ENCODE results near the gene CELA1.

CELA1 gene

DNA sequence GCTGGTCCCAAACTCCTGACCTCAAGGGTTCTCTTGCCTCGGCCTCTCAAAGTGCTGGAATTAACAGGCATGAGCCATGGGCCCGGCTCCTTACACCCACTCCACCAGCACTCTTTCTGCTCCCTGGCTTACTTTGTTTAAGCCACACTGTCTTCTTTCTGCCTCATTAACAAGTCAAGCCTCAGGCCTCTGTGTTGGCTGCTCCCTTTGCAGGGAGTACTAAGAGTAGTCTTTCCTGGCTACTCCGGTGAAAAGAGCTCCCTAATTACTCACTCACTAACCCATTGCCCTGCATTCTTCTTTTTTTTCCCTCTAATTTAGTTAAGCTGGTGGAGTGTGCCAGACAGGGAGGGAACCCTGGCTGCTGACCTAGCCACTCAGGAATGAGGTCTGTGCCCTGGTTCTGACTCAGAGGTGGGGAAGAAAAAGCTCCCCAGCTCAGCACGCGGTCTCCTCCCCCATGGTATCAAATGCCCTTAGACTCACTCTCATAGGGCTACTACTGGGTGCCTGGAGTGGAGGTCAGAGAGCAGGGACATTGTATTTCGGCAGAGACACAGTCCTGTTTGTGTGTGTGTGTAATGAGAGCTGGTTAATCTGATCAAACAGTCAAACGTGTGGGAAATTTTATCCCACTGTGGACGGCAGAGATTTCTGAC lies 24.9 kb upstream of the CELA1 start:
- H3K4me3 Mint-ChIP-seq: peak overlapping the region; percentile 67
- H3K27me3 Mint-ChIP-seq (ENCODE audit: low read depth, poor library complexity): no peaks in the 10 kb centered on the region

DNA sequence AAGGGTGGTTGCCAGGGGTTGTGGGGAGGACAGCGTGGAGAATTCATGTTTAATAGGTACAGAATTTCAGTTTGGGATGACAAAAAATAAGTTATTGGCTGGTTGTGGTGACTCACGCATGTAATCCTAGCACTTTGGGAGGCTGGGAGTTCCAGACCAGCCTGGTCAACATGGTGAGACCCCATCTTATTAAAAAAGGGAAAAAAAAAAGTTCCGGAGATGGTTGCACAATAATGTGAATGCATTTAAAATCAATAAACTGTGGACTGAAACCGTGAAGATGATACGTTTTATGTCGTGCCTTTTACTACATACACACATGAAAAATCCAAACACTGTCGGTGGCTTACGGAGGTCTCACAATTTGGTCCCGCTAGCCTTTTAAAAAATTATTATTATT lies 24.2 kb upstream of the CELA1 start:
- H3K9me3 Mint-ChIP-seq: no peaks in the 10 kb centered on the region
- H3K27me3 Mint-ChIP-seq (ENCODE audit: low read depth, poor library complexity): no peaks in the 10 kb centered on the region
- H3K4me3 Mint-ChIP-seq: no peak overlapping the region
- H3K36me3 Mint-ChIP-seq (ENCODE audit: low read depth): no peaks in the 10 kb centered on the region
- peak overlapping the region; percentile 87 for H3K27ac Mint-ChIP-seq
- H3K4me1 Mint-ChIP-seq: peaks cover 67% of the 10 kb centered on the region
- TF ChIP-seq, protein P1, sequence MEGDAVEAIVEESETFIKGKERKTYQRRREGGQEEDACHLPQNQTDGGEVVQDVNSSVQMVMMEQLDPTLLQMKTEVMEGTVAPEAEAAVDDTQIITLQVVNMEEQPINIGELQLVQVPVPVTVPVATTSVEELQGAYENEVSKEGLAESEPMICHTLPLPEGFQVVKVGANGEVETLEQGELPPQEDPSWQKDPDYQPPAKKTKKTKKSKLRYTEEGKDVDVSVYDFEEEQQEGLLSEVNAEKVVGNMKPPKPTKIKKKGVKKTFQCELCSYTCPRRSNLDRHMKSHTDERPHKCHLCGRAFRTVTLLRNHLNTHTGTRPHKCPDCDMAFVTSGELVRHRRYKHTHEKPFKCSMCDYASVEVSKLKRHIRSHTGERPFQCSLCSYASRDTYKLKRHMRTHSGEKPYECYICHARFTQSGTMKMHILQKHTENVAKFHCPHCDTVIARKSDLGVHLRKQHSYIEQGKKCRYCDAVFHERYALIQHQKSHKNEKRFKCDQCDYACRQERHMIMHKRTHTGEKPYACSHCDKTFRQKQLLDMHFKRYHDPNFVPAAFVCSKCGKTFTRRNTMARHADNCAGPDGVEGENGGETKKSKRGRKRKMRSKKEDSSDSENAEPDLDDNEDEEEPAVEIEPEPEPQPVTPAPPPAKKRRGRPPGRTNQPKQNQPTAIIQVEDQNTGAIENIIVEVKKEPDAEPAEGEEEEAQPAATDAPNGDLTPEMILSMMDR (IDR thresholded peaks at IDR 0.05): no peak
- no peak for DNase-seq

More for the DNA sequence above, 24.9 kb upstream of the CELA1 start:
- H3K4me1 Mint-ChIP-seq: peaks cover 67% of the 10 kb centered on the region
- DNase-seq: peak; percentile 53
- no peaks in the 10 kb centered on the region for H3K9me3 Mint-ChIP-seq
- TF ChIP-seq, protein P1 (IDR thresholded peaks at IDR 0.05): no peak
- peak overlapping the region; percentile 99 for H3K27ac Mint-ChIP-seq
- no peaks in the 10 kb centered on the region for H3K36me3 Mint-ChIP-seq (ENCODE audit: low read depth)

DNA sequence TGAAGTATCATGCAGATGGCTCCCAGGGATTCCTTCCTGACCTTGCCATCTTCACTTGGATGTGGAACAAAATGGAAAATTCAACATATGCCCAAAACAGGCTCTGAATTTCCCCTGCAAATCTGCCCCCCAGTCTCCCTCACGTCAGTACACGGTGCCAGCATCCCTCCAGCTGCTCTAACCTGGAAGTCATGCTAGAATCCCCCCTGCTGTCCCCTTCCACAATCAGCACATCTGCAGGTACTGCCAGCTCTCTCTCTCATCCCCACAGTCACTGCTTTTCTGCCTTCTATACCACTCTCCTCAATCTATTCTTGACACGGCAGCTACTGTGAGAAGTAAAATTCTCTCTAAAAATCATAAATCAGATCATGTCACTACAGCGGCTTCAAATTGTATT lies 23.1 kb upstream of the CELA1 start:
- H3K4me1 Mint-ChIP-seq: peaks cover 59% of the 10 kb centered on the region
- no peak overlapping the region for H3K4me3 Mint-ChIP-seq
- peaks cover 3% of the 10 kb centered on the region for H3K27me3 Mint-ChIP-seq (ENCODE audit: low read depth, poor library complexity)
- TF ChIP-seq, protein P1 (IDR thresholded peaks at IDR 0.05): no peak
- H3K9me3 Mint-ChIP-seq: no peaks in the 10 kb centered on the region
- peak overlapping the region; percentile 70 for H3K27ac Mint-ChIP-seq
- no peak for DNase-seq
- no peaks in the 10 kb centered on the region for H3K36me3 Mint-ChIP-seq (ENCODE audit: low read depth)

DNA sequence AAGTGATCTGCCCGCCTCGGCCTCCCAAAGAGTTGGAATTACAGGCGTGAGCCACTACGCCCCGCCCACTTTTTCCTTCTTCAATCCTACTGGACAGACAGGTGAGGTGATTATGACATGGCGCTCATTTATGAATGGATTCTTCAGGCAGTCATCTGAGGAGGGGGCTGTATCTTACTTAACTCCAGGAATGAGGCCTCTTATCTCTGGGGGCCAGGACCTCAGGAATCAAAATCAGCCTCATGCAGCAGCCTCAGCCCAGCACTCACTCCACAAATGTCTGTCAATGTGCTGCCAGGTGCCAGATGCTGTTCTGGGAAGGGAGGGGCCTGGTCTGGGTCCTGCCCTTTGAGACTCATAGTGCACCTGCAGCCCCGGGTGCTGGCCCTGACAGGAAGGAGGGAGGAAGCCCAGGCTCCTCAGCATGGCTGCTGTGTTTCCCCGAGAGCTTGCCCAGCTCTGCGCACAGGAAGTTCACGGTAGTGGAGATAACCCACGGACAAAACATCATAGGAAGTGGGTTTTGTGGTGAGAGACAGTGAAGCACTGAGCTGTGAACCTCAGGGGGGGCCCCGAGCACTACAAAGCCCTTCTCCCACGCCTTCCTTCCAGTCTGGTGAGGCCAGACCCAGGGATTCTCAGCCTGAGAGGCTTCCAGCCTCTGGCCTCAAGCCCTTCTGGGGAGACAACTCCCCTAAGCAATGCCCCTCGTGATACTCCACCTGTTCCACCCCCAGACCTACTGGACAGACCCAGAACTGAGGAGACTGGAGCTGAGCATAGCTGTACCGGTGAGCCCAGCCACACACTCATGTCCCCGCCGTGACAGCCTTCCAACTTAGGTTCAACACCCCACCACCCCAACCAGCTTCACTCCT lies 22.4 kb upstream of the CELA1 start:
- DNase-seq: no peak
- no peaks in the 10 kb centered on the region for H3K36me3 Mint-ChIP-seq (ENCODE audit: low read depth)
- peak overlapping the region; percentile 70 for H3K27ac Mint-ChIP-seq
- peaks cover 57% of the 10 kb centered on the region for H3K4me1 Mint-ChIP-seq
- no peaks in the 10 kb centered on the region for H3K9me3 Mint-ChIP-seq
- no peak overlapping the region for H3K4me3 Mint-ChIP-seq
- TF ChIP-seq, protein P1 (IDR thresholded peaks at IDR 0.05): no peak
- peaks cover 3% of the 10 kb centered on the region for H3K27me3 Mint-ChIP-seq (ENCODE audit: low read depth, poor library complexity)

DNA sequence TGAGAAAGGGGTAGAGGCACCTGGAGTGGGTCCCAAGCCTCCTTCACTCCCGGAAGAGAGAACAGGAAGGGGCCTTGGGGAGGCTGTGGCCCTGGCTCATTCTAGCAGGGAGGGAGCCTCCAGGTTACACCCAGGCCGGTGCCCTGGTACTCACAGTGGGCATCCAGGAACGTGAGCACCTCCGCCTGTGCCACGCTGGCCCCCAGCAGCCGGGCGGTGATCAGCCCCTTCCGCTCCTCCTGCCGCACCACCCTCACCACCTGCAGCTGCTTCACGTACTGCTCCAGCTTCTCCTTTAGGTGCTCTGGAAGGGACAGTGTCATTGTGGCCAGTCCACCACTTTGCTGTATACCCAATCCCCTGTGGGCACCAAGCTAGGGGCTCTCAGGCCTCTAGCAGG lies 18.8 kb upstream of the CELA1 start:
- TF ChIP-seq, protein P1 (IDR thresholded peaks at IDR 0.05): no peak
- no peak for DNase-seq
- no peaks in the 10 kb centered on the region for H3K36me3 Mint-ChIP-seq (ENCODE audit: low read depth)
- H3K4me1 Mint-ChIP-seq: peaks cover 45% of the 10 kb centered on the region
- H3K4me3 Mint-ChIP-seq: no peak overlapping the region
- H3K27ac Mint-ChIP-seq: no peak overlapping the region
- H3K27me3 Mint-ChIP-seq (ENCODE audit: low read depth, poor library complexity): peaks cover 3% of the 10 kb centered on the region
- H3K9me3 Mint-ChIP-seq: no peaks in the 10 kb centered on the region

Measured in nephron progenitor cell (in vitro differentiated cells).